GM10266 (cell line): ENCODE results near the gene MXI1.

Experiments
- DNase-seq: peaks from one replicate; pipeline ENCODE4 v3.0.0; 2012; ENCODE audit errors: extremely low spot score
- TF ChIP-seq, protein P1 (sequence below): IDR thresholded peaks from 2 replicates; pipeline ENCODE4 v1.5.1; 2012; ENCODE audit warnings: mild to moderate bottlenecking, low read depth; ENCODE audit not compliant: control insufficient read depth, insufficient read depth; ENCODE audit errors: missing control alignments

Gene MXI1

DNA sequence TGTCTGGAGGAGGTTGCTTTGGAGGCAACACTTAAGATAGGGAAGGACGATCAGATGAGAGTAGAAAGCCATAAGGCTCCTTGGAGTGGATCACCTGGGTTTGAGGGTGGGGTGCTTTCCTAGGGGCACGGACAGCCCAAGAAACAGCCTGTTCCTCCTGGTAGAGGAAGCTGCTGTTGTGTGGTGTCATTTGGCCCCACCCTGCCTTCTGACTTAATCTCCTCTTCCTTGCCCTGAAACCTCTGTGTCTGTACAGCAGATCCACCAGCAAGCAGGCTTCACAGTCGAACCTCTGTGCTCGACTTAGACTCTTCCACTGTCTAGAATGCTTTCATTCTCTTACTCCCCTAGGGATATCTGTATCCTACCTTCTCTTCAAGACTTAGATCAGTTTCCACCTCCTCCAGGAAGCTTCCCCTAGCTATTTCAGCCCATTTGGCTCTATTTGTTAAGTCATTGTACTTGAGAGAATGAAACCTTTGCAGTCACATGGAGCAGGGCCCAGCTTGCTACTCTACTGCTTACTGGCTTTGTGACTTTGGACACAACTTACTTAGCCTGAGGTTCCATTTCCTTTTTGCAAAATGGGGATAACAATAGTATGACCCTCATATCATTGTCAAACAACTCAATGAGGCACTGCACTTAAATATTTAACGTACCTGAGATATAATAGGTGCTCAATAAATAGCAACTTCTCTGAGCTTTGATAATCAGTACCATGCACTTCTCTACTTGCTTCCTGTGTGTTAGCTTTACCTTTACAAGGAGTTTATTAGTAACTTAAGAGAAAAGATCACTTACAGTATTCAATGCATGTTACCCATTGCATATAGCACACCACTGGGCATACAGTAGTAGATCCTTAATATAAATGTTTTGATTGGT lies 5.0 kb downstream of the MXI1 start:
- no peak for DNase-seq
- TF ChIP-seq, protein P1, sequence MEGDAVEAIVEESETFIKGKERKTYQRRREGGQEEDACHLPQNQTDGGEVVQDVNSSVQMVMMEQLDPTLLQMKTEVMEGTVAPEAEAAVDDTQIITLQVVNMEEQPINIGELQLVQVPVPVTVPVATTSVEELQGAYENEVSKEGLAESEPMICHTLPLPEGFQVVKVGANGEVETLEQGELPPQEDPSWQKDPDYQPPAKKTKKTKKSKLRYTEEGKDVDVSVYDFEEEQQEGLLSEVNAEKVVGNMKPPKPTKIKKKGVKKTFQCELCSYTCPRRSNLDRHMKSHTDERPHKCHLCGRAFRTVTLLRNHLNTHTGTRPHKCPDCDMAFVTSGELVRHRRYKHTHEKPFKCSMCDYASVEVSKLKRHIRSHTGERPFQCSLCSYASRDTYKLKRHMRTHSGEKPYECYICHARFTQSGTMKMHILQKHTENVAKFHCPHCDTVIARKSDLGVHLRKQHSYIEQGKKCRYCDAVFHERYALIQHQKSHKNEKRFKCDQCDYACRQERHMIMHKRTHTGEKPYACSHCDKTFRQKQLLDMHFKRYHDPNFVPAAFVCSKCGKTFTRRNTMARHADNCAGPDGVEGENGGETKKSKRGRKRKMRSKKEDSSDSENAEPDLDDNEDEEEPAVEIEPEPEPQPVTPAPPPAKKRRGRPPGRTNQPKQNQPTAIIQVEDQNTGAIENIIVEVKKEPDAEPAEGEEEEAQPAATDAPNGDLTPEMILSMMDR = no peak

GRCh38 chr10:110214371-110214826 lies 7.0 kb downstream of the MXI1 start:
- DNase-seq = peak; percentile 53
- TF ChIP-seq, protein P1 = no peak

DNA sequence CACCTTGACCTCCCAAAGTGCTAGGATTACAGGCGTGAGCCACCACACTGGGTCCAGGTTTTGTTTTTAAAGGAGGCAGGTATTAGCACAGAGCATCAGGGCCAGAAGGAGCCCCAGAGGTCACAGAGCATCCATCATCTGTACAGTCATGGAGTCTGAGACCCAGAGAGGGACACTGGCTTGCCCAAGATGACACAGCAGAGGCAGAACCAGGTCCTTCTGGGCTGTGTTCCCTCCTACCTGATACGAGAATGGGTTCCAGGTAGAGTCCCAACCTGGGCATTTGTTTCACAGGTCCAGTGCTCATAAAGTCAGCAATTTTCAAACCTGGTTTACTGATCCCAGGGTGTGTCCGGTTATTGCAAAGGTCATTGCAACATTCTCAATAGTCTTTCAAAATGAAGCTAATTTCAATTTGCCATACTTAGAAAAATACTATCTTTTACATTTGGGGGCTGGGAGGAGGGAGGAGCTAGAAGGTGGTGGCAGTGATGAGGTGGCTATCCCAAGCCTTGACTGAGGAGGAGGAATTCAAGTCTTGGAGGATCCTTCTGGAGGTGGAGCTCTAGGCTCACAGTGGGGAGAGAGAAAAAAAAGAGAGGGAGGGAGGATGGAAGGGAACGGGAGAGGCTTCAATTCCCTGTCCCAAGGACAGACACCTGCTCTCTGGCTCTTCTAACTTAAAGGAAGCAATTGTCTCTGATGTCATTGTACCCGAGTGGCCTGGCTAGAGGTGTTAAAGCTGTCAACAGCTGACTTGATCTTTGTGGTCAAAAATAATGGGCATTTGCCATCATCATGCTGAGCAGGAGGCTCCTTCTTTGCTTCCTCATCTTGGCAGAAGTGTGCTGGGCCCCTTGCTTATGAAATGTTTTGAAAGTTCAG lies 8.1 kb downstream of the MXI1 start:
- DNase-seq = no peak
- TF ChIP-seq, protein P1 = no peak

GRCh38 chr10:110216240-110216639 lies 8.8 kb downstream of the MXI1 start:
- TF ChIP-seq, protein P1 = no peak
- no peak for DNase-seq

- TF ChIP-seq, protein P1 = no peak
- DNase-seq = no peak
These were observed 9.7 kb downstream of the MXI1 start for GRCh38 chr10:110216942-110217661.

GRCh38 chr10:110217662-110218008 lies 10.2 kb downstream of the MXI1 start:
- TF ChIP-seq, protein P1 = no peak
- no peak for DNase-seq

- TF ChIP-seq, protein P1 = no peak
- DNase-seq = no peak
These were observed 11.2 kb downstream of the MXI1 start for GRCh38 chr10:110218632-110219031.
